NT2/D1 (cell line): ENCODE data around the gene WDFY4.

ENCODE experiments used
- YY1 ChIP-seq: IDR thresholded peaks from 2 replicates; pipeline ENCODE4 v1.6.1; 2011; ENCODE audit not compliant: insufficient read length, insufficient read depth
- ZNF274 ChIP-seq: IDR thresholded peaks from 2 replicates; pipeline ENCODE4 v1.6.1; 2011; ENCODE audit warnings: mild to moderate bottlenecking, low read depth, low read length

GRCh38 chr10:48710647-48711275 lies 26.1 kb downstream of the WDFY4 start:
- no peak for TF ChIP-seq YY1
- no peak for TF ChIP-seq ZNF274
